NCI-H1930 (cell line): ENCODE data around the gene LRRC23.

Source experiments
- DNase-seq, 2 experiments: peaks; one replicate each; lab custom pipeline; 2025; lab: John Stamatoyannopoulos, UW

Gene LRRC23

DNA sequence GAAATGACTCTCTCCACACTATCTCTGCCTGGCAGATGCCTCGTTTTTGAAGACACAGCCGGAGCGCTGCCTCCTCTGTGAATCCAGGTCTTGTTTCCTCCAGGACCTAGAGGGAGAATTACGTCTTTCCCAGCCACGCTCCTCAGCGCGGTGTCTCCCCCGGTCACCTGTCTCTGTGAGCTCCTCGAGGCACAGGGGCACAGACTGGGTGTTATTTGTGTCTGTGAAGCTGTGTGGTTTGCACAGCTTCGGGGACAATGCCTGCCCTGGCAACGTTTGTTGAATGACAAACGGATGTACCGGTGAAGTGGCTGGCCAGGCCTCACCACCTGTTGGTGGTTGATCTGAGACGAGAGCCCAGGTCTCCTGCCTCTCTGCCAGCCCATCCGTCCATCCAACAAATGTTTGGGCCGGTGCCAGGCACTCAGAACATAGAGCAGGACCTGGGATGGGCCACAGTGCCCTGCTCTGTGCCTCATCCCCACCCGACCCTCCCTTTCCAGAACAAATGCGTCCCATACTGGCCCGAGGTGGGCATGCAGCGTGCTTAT, 52.6 kb downstream of the LRRC23 start:
- DNase-seq, result no peak

DNA sequence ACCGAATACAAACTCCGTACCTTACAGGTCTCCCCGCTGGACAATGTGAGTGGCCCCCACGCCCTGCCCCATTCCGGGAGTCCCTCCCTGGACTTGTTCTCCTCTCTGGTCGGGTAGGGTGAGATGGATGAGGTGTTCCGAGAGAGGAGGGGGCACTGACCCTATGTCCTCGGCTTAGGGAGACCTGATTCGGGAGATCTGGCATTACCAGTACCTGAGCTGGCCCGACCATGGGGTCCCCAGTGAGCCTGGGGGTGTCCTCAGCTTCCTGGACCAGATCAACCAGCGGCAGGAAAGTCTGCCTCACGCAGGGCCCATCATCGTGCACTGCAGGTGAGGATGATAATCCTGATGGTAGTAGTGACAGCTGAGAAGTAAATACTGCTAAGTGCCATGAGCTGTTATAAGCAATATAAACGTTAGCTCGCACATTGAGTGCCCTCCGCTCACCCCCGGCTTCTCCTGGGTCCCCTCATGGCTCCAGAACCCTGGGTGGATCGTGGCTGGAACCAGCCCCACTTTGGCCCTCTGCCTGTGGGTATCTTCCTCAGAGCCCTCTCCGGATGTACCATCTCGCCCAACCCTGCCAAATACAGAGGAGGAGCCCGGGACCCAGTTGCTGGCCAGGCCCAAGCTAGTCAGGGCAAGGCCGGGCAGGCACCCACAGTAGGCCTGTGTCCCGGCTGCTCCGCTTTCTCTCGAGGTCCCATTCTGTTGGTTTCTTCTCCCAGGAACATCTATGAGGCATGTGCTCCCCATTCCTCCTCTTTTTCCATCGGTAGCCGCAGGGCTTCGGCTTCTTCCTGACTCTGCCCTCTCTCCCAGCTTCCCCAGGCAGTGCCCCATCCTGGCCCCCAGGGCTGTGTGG, 53.4 kb downstream of the LRRC23 start:
- DNase-seq, result no peak

DNA sequence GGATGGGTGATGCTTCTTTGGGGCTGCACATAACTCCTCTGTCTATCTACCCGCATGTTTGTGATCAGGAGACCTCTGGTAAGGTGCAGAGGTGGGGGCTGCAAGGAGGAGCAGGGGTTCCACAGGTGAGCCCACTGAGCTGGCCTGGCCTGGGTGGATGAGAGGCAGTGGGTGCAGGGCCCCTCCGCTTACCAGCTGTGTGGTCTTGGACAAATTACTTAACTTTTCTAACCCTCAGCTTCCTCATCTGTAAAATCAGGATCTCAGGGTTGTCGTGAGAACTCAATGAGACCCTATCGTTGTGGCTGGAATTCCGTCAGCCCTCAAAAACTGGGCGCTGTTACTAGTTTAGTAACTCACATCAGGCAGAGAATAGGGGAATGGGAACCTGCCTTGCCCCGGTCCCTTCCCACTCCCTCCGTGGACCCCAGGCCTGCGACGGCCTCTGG, 54.0 kb downstream of the LRRC23 start:
- DNase-seq, result no peak

DNA sequence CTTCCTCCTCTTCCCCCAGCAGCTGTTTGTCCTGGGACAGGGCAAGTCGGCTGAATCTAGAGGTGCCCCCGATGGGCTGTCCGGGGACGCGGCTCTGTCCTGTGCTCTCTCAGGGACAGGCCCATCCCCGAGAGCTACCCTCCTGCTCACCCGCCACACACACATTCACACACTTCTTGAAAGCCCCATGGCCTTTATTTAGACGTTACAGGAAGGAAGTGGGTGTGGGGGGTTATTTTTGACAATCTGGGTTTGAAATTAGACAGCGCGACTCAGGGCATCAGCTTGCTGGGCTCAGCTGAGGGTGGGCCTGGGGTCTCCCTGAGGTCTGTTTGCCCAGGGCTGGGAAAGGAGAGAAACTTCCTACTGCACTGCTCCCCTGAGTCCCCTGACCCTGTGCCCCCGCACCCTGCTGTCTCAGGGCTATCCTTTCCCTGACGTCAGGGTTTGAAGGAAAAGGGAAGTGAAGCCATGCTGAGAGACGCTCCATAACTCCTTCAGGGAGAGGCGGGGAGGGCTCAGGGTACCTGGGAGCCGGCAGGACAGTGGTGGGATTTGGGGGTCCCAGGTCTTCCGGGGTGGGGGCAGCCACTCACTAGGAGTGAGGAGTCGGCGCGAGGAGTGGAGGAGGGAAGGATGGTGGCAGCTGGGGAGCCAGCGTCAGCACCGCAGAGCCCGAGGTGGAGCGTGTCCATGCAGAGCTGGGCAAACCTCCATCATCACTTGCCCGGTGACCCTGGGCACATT, 54.6 kb downstream of the LRRC23 start:
- no peak for DNase-seq

DNA sequence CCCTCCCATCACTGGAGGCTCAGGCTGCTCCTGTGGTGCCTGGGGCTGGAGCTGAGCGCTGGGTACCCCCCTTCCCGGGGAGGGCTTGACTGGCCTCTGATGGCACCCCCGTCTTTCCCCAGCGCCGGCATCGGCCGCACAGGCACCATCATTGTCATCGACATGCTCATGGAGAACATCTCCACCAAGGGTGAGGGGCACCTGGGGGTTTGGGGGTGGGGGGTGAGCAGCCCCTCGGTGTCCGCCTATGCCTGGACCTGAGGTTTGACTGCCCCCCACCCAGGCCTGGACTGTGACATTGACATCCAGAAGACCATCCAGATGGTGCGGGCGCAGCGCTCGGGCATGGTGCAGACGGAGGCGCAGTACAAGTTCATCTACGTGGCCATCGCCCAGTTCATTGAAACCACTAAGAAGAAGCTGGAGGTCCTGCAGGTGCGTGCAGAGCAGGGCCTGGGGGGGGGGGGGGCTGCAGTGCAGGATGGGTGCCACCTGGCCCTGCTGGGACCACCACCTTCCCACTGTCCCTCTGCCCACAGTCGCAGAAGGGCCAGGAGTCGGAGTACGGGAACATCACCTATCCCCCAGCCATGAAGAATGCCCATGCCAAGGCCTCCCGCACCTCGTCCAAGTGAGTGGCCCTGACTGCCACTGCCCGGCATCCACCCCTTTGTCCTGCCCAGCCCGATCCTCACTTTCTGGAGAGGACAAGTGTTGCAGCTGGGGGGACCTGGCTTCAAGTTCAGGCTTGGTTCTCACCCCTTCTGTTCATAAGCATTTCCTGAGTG, 55.4 kb downstream of the LRRC23 start:
- no peak for DNase-seq

DNA sequence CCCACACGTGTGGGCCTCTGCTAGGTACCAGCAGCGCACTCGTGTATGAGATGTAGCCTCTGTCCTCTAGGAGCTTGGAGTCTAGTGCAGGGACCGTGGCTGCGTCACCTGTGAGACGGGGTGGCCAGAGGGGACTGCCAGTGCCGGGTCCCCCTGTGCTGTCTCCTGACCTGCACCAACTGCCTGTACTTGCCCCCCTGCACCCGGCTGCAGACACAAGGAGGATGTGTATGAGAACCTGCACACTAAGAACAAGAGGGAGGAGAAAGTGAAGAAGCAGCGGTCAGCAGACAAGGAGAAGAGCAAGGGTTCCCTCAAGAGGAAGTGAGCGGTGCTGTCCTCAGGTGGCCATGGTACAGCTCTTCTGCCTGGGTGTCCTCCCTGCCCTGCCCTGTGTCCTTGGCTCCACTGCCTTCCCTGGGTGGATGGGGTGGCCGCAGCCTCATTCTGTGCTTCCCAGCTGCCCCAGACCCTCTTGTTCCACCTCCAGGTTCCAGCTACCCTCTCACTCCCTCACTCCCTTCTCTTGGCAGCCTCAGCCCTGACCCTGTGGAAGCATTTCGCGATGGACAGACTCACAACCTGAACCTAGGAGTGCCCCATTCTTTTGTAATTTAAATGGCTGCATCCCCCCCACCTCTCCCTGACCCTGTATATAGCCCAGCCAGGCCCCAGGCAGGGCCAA, 56.1 kb downstream of the LRRC23 start:
- peak in 1 of 2 experiments; percentile 17 for DNase-seq

DNA sequence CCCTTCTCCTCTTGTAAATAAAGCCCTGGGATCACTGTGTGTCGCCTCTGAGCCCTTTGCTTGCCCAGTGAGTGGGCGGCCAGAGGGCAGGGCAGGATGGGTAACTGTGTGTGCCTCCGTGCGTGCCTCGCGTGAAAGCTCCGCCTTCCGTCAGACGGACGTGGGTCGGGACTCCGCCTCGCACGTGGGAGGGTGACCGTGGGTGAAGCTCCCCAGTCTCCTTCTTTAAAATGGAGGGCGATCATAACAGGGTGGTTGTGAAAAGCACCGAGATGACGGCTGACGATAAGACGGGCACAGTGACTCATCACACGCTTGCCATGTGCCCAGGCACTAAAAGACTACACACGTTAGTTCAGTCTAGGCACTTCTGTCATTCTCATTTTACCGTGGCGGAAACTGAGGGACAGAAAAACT, 56.7 kb downstream of the LRRC23 start:
- DNase-seq, result no peak

DNA sequence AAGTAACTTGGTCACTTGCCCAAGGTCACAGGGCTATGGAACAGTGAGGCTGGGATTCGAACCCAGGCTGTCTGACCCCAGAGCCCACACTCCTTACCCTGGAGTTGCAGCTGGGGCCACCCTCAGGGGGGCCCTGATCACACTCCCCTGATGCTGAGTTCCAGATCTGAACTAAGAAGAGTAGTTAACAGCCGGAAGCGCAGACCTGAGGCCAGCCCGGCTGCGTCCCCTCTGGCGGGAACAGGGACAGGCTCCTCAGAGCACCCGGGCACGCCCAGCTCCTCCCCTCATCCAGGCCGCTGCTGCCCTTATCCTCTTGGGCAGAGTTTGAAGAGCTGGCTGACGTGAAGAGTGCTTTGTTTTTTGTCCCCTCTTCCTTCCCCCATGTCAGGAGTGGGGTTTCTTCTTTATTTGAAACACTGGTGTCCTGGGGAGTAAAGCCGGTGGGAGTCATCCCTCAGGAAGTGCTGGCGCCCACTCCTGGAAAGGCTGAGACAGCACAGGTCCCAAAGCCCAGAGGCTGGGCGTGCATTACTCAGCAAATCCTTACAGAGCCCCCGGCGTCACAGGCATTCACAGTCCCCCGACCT, 57.2 kb downstream of the LRRC23 start:
- DNase-seq, result peak; percentile 77 to 82

DNA sequence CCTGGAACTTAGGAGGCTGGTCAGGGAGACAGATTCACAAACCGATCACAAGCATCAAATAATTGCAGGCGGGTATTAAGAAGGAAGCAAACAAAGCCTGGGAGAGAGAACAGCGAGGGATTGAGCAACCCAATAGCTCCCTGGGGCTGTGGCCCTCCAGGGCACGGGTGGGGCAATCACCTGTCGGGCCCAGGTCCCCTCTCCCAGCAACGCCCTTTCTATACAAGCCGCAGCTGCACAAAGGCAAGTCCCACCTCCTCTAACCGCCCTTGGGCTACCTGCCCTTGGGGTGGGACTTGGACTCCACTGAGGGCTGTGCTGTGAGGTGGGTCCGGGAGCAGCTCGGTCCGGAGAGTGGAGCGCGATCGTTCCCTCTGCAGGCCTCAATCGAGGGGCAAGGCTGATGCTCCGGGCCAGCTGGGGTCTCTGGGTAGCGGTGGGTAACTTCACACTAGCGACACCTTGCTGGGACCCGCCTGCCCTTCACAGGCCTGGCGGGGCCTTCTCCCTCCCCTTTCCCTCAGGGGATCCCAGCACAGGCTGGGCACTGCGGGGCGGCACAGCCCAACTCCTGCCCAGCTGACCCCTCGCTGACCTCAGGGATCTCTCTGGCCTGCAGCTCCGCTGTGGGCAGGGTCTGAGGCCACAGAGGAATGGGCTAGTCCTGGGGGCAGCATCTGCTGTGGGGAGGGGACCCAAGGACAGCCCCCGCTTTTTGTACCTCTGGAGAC, 57.8 kb downstream of the LRRC23 start:
- peak in 1 of 2 experiments; percentile 64 for DNase-seq

DNA sequence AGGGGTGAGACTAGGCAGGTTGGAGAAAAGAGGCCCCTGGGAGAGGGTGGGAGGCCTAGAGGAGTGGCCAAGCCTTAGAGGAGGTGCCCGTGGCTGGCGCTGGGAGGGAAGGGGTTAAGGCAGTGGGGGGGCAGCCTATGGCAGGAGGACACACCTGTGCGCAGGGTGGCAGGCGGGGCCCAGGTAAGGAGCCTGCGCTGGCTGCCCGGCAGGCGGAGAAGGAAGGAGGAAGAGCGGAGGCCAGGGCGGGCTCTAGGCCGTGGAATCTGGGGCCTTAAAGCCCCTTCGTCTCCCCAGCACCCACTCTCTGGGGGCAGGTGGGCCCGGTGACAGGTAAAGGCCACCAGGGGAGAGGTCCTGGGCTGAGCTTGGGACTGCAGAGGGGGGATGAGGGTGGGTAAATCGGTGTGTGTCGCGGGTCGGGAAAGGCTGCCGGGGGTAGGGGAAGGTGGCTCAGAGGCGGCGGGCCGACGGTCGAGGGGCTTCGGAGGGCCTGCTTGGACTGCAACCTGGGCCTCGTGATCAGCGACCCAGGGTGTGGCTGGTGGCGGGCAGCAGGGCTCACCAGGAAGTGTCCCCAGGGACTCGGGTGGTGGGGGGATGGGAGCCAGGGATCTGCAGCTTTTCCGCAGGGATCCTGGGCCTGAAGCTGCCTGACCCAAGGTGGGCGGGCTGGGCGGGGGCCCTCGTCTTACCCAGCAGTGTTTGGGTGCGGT, 58.6 kb downstream of the LRRC23 start:
- peak; percentile 16 to 20 for DNase-seq
